Measurements from ENCODE around the gene IPP. TPM values are rescaled to one million over a fixed set of nuclear protein-coding genes. Genes with fewer than 3 reads are reported as not detected.

IPP gene
- total RNA-seq, 1 donor from 2014 or later: 19.3 TPM

DNA sequence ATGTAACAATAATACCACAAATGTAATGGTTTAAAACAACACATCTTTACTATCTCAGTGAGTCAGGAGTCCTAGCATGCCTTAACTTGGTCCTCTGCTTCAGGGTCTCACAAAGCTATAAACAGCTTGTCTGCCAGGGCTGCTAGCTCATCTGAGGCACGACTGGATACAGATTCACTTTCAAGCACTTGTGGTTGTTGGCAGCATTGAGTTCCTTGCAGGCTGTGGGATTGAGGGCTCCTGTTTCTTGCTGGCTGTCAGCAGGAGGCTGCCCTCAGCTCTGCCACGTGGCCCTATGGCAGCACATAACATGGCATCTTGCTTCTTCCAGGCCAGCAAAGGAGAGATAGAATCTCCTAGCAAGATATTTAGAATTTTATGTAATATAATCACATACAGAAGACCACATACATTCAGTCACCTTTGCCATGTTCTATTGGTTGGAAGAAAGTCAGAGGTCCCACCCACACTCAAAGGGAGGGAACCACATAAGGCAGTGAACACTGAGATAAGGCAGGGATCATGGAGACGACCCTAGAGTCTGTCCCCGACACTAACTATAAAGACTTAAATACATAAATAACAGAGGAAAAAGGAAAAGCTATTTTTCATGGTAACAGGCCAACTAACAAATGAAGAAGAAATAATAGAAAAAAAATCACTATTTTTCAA, 18.9 kb upstream of the IPP start:
- no peak for DNase-seq
- intact Hi-C loops (cut with micrococcal nuclease): no loop called here
- Histone ChIP-seq H3K4me1 (no peaks in the 10 kb centered on the region), H3K27ac (replicated peaks) (no peak overlapping the region), H3K9me3 (replicated peaks) (no peaks in the 10 kb centered on the region), H3K36me3 (no peaks in the 10 kb centered on the region), H3K27me3 (ENCODE audit: low read depth) (no peaks in the 10 kb centered on the region), H3K4me3 (no peak overlapping the region)
- TF ChIP-seq, protein P1, sequence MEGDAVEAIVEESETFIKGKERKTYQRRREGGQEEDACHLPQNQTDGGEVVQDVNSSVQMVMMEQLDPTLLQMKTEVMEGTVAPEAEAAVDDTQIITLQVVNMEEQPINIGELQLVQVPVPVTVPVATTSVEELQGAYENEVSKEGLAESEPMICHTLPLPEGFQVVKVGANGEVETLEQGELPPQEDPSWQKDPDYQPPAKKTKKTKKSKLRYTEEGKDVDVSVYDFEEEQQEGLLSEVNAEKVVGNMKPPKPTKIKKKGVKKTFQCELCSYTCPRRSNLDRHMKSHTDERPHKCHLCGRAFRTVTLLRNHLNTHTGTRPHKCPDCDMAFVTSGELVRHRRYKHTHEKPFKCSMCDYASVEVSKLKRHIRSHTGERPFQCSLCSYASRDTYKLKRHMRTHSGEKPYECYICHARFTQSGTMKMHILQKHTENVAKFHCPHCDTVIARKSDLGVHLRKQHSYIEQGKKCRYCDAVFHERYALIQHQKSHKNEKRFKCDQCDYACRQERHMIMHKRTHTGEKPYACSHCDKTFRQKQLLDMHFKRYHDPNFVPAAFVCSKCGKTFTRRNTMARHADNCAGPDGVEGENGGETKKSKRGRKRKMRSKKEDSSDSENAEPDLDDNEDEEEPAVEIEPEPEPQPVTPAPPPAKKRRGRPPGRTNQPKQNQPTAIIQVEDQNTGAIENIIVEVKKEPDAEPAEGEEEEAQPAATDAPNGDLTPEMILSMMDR (IDR thresholded peaks at IDR 0.05; ENCODE audit: borderline replicate concordance): no peak

DNA sequence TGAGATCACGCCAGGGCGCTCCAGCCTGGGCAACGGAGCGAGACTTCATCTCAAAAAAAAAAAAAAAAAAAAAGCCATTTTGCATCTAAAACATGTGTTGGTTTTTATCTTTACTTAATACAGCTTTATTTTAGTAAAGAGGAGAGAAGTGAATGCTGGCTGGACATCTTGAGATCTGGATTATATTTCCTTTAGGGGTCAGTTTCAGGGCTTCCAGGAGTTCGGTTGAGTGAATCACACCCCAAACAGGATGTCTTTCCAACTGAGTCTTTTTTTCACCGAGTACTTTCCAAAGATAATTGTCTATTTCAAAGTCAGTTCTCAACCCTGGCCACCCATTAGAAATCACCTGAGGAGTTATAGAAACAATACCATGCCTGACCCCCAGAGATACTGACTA, 16.6 kb upstream of the IPP start:
- Histone ChIP-seq H3K9me3 (replicated peaks) (peaks cover 4% of the 10 kb centered on the region), H3K4me3 (no peak overlapping the region), H3K27ac (replicated peaks) (no peak overlapping the region), H3K27me3 (ENCODE audit: low read depth) (no peaks in the 10 kb centered on the region), H3K4me1 (no peaks in the 10 kb centered on the region), H3K36me3 (no peaks in the 10 kb centered on the region)
- intact Hi-C loops (cut with micrococcal nuclease): no loop called here
- no peak for DNase-seq
- TF ChIP-seq, protein P1 (IDR thresholded peaks at IDR 0.05; ENCODE audit: borderline replicate concordance): no peak

DNA sequence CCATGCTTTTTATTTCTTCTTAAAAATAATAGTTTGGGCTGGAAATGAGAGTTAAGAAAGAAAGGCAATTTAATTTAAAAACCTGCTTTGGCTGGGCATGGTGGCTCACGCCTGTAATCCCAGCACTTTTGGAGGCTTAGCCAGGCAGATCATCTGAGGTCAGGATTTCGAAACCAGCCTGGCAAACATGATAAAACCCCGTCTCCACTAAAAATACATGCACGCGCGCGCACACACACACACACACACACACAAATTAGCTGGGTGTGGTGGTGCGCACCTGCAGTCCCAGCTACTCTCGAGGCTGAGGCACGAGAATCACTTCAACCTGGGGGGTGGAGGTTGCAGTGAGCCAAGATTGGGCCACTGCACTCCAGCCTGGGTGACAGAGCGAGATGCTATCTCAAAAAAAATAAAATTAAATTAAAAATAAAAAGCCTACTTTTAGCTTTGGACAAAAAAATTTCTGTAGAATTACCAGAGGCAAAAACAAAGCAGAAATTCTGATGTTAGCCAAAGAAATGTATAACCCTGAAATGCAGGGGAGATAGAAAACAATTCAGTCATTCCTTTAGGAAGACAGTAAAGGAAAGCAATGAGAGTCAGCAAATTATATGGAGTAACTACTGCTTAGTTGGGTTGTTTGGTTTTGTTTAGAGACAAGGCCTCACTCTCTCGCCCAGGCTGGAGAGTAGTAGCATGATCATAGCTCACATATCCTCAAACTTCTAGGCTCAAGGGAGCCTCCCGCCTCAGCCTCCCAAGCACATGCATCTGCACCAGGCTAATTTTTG, 15.7 kb upstream of the IPP start:
- Histone ChIP-seq H3K4me1 (no peaks in the 10 kb centered on the region), H3K36me3 (no peaks in the 10 kb centered on the region)
- intact Hi-C loops (cut with micrococcal nuclease): no loop called here

DNA sequence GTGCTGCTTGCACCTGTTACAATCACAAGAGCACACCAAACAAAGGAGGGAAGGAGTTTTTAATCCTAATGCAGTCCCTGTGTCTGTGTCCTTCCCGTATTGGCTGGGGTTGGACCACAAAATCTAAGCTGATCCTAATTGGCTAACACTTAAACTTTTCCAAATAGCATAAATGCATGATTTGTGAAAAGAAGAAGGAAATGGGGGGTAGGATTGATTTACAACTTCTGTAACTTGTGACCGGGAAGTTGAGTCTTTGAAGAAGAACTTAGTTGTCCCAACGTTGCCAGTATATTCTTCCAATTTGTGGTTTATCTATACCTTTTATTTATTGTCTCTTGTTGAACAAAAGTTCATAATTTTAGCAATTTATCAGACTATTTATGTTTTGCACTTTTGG, 11.8 kb upstream of the IPP start:
- TF ChIP-seq, protein P1 (IDR thresholded peaks at IDR 0.05; ENCODE audit: borderline replicate concordance): no peak
- Histone ChIP-seq H3K9me3 (replicated peaks) (peaks cover 4% of the 10 kb centered on the region), H3K36me3 (no peaks in the 10 kb centered on the region), H3K27ac (replicated peaks) (no peak overlapping the region), H3K4me1 (no peaks in the 10 kb centered on the region), H3K27me3 (ENCODE audit: low read depth) (no peaks in the 10 kb centered on the region), H3K4me3 (no peak overlapping the region)
- DNase-seq: no peak
- intact Hi-C loops (cut with micrococcal nuclease): no loop called here

More for the DNA sequence above, 15.7 kb upstream of the IPP start:
- TF ChIP-seq, protein P1 (IDR thresholded peaks at IDR 0.05; ENCODE audit: borderline replicate concordance): no peak
- no peaks in the 10 kb centered on the region for H3K27me3 ChIP-seq (ENCODE audit: low read depth)
- H3K4me3 ChIP-seq: no peak overlapping the region
- no peak for DNase-seq
- no peak overlapping the region for H3K27ac ChIP-seq (replicated peaks)
- H3K9me3 ChIP-seq (replicated peaks): peaks cover 4% of the 10 kb centered on the region

- Histone ChIP-seq H3K36me3 (no peaks in the 10 kb centered on the region), H3K4me1 (peaks cover 7% of the 10 kb centered on the region), H3K27ac (replicated peaks) (no peak overlapping the region), H3K27me3 (ENCODE audit: low read depth) (no peaks in the 10 kb centered on the region), H3K9me3 (replicated peaks) (peaks cover 14% of the 10 kb centered on the region), H3K4me3 (no peak overlapping the region)
- no peak for DNase-seq
- TF ChIP-seq, protein P1 (IDR thresholded peaks at IDR 0.05; ENCODE audit: borderline replicate concordance): no peak
- intact Hi-C loops (cut with micrococcal nuclease): no loop called here
Measured at GRCh38 chr1:45755697-45756096, 5.2 kb upstream of the IPP start.
